HT-29 (cell line): ENCODE results near the gene SYNJ2BP. TPM values are rescaled to one million over a fixed set of nuclear protein-coding genes. Genes with fewer than 3 reads are reported as not detected.

Source experiments
- DNase-seq: peaks from one replicate; pipeline ENCODE4 v3.0.0-alpha.2; 2015; ENCODE audit warnings: low spot score
- total RNA-seq: library from RNA; depleted of rRNA; stranded (reverse); fragments of >200 nt; shearing (Covaris generic); gene quantifications from 2 replicates; pipeline ENCODE4 v1.2.3, GENCODE V29; 2014; rRNA removed

Gene SYNJ2BP
- total RNA-seq, 1 experiment from 2014 or later: 4.7 TPM

DNA sequence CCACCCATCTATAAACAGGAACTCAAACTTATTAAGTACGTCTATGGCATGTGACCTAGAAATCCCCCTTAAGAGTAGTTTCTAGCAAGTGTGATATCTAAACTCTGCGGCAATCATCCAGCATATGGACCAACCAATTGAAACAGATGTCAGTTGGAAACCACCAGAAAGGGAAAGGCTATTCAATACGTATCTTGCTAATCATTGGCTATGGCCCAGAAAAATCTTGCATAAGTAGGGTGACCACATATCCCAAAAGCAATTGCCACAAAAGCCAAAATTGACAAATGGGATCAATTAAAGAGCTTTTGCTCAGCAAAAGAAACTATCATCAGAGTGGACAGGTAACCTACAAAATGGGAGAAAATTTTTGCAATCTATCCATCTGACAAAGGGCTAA is 24.2 kb downstream of the SYNJ2BP start:
- no peak for DNase-seq

DNA sequence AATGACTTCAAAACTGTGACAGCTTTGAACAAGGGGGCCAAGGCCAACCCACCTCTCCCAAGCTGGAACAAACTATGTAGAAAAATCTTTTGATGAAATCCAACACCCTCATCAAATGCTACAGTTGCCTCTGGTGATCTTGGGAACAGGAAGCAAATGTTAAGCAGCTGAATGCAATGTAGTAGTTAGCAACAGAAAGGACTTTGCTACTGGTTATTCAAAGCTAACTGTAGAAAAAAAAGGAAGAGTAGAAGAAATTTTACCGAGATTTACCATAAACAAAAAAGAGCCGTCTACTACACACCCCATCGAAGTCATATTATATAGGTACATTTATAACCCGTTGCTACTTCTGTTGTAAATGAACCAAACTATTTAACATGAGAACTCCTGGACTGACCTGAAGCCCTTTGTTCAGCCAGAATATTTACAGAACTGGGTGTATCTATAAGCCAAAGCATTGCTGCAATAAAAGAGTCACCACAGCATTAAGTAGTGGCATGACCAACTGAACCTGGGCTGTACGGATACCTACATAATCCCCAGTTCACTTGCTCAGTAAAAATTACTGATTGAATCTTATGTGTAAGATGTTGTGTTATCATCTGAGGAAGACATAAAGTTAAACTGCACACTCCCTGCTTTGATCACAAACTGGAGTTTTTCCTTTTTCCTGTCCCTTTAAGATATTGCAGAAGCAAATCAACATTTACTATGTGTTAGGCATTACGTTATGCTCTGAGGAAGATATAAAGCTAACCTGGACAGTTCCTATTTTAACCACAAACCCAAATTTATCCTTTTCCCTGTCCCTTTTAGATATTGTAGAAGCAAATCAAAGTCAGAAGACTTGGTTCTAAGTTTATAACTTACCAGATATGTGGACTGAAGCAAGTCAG is 25.1 kb downstream of the SYNJ2BP start:
- no peak for DNase-seq

DNA sequence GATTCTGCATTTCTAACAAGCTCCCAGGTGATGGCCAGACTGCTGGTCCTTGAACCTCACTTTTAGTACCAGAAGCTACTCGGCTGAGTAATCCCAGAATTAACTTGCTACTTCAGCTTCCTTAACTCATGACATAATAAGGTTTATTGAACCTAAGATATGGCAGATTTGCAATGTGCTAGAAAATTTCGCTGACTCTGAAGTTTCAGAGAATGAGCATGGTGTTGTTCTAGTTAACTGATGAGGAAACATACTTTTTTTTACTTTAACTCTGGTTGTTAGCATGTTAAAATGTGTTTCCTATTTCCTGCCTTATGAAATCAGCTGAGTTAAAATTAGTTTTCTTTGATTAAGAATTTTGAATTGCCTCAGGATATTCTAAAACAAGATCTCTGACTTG is 34.4 kb downstream of the SYNJ2BP start:
- DNase-seq: no peak

DNA sequence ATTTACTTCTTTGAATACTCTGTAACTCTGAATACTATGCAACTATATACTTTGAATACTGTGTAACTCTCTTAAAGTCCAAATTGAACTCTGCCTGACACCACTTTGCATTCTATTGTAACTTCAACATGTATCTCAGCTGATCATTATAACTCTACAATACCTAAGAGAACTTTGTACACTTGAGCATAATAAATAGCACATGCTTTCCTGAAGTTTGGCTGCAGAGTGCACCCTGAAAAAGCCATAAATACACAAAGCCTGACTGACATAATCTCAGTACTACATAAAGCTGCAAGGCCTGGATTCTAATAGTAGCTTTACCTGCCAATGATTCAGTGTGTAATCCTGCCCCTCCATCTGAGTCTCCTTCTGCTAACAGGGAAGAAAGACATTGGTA is 36.1 kb downstream of the SYNJ2BP start:
- no peak for DNase-seq

DNA sequence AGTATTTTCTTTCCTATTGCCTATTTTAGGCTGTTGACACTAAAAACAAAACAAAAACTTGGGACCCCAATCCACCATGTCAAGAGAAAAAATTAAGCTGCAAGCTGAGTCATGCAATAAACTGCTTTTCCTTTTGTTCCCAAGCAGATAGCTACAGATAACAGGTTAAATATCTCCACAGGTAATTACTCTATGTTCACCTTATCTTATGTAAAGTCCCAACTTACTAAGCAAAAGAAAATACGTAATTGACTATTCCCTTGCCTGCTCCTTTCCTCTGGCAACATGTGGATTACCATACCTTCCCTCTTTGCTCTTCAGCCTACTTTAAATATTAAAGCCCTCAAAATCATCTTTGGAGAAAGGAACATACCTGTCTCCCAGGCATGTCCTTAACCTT is 38.2 kb downstream of the SYNJ2BP start:
- DNase-seq: no peak

Other genes starting within 250 kb of the SYNJ2BP start
- not detected in 2 replicates for gene SLC8A3, start 228.1 kb downstream of the SYNJ2BP start, total RNA-seq
- 12.3 and 16.0 TPM in 2 replicates for gene COX16, start 57.4 kb downstream of the SYNJ2BP start, total RNA-seq
- not detected in 2 replicates for gene ADAM21, start 35.1 kb upstream of the SYNJ2BP start, total RNA-seq
- gene ADAM20, start 117.9 kb upstream of the SYNJ2BP start, total RNA-seq: 0.51 TPM in 1 of 2 replicates, not detected in the other
- 10.8 and 13.8 TPM in 2 replicates for gene MED6, start 183.6 kb upstream of the SYNJ2BP start, total RNA-seq
- gene TTC9, start 224.8 kb upstream of the SYNJ2BP start, total RNA-seq: 0.08 and 0.18 TPM in 2 replicates